Mesothelial cell of epicardium (in vitro differentiated cells): ENCODE data around the gene NR1D2. TPM values are rescaled to one million over a fixed set of nuclear protein-coding genes. Genes with fewer than 3 reads are reported as not detected.
A peak's percentile ranks its signal among the peaks of the same experiment; 100 is the strongest.

Experiments used
- DNase-seq, 2 experiments: peaks; one replicate each; pipeline ENCODE4 v3.0.0; 2021; ENCODE audit warnings: low spot score in 2 of 2; ENCODE audit not compliant: unreplicated experiment in 2 of 2
- H3K27ac Mint-ChIP-seq: 2 replicates; pipeline ENCODE4 v1.8.0; 2021; ENCODE audit warnings: mixed read lengths
- H3K27me3 Mint-ChIP-seq: 2 replicates; pipeline ENCODE4 v1.8.0; 2021; ENCODE audit warnings: low read depth, mixed read lengths
- H3K36me3 Mint-ChIP-seq: 2 replicates; pipeline ENCODE4 v1.8.0; 2021; ENCODE audit warnings: mixed read lengths
- H3K4me1 Mint-ChIP-seq: 2 replicates; pipeline ENCODE4 v1.8.0; 2021; ENCODE audit warnings: mixed read lengths
- H3K4me3 Mint-ChIP-seq: 2 replicates; pipeline ENCODE4 v1.8.0; 2021; ENCODE audit warnings: mild to moderate bottlenecking, moderate library complexity, mixed read lengths
- H3K9me3 Mint-ChIP-seq: 2 replicates; pipeline ENCODE4 v1.8.0; 2021; ENCODE audit warnings: mixed read lengths
- total RNA-seq: library from RNA; stranded (reverse); gene quantifications from 3 replicates; pipeline ENCODE4 v1.2.1, GENCODE V29; 2021
- TF ChIP-seq, protein P1 (sequence below): fragments of 200-600 bp; sonication (generic); IDR thresholded peaks from one replicate; pipeline ENCODE4 v1.5.0; 2021; ENCODE audit warnings: antibody characterized with exemption; ENCODE audit not compliant: unreplicated experiment

Gene NR1D2
- total RNA-seq, 1 donor from 2014 or later, result 29.2 TPM

DNA sequence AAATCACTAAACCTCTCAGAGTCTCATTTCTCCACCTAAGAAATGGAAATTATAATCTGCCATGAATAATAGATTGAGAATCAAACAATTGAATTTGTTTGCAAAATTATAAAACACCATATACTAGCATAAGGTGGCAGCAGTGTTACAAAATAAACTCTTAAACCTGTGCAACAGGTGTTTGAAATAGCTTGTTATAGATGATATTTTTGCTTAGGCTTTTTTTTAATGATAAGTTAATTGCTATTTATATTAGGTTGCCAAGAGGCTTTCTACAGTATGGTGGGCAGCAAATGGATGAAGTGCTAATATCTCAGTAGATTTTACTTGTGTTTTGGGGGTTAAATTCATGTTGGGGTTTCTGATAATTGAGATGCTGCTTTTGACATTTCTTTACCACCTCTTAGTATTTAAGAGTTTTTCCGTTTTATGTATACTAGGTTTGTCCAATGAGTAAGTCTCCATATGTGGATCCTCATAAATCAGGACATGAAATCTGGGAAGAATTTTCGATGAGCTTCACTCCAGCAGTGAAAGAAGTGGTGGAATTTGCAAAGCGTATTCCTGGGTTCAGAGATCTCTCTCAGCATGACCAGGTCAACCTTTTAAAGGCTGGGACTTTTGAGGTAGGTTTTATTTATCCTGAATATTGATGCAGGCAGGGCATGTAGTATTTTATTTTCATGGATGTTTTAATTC is 19.6 kb downstream of the NR1D2 start:
- H3K4me3 Mint-ChIP-seq, result no peak overlapping the region
- no peaks in the 10 kb centered on the region for H3K27me3 Mint-ChIP-seq
- peaks cover 46% of the 10 kb centered on the region for H3K36me3 Mint-ChIP-seq
- TF ChIP-seq, protein P1, sequence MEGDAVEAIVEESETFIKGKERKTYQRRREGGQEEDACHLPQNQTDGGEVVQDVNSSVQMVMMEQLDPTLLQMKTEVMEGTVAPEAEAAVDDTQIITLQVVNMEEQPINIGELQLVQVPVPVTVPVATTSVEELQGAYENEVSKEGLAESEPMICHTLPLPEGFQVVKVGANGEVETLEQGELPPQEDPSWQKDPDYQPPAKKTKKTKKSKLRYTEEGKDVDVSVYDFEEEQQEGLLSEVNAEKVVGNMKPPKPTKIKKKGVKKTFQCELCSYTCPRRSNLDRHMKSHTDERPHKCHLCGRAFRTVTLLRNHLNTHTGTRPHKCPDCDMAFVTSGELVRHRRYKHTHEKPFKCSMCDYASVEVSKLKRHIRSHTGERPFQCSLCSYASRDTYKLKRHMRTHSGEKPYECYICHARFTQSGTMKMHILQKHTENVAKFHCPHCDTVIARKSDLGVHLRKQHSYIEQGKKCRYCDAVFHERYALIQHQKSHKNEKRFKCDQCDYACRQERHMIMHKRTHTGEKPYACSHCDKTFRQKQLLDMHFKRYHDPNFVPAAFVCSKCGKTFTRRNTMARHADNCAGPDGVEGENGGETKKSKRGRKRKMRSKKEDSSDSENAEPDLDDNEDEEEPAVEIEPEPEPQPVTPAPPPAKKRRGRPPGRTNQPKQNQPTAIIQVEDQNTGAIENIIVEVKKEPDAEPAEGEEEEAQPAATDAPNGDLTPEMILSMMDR, result no peak
- no peak overlapping the region for H3K27ac Mint-ChIP-seq
- H3K9me3 Mint-ChIP-seq, result no peaks in the 10 kb centered on the region
- peaks cover 13% of the 10 kb centered on the region for H3K4me1 Mint-ChIP-seq
- no peak for DNase-seq

DNA sequence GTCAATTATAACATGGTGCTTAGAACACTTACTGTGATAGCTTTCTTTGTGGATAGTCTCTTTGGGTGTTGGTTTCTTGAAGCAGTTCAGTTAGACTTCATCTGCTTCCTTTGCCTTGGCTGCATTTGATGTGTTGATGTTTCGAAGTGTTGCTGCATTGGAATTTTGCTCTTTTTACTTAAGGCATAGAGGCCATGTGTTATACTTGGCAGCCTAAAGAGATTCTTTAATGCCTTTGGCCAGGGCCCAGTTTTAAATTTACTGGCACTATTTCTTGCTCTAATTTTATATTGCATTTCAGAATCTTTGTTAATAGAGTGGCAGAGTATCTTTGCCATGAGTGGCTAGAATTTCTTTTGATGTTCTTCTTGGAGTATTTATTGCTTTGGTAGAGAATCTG is 21.2 kb downstream of the NR1D2 start:
- no peaks in the 10 kb centered on the region for H3K27me3 Mint-ChIP-seq
- no peaks in the 10 kb centered on the region for H3K9me3 Mint-ChIP-seq
- no peak for DNase-seq
- peaks cover 38% of the 10 kb centered on the region for H3K36me3 Mint-ChIP-seq
- H3K4me1 Mint-ChIP-seq, result peaks cover 13% of the 10 kb centered on the region
- peak overlapping the region; percentile 4 for H3K27ac Mint-ChIP-seq
- TF ChIP-seq, protein P1, result no peak
- no peak overlapping the region for H3K4me3 Mint-ChIP-seq

DNA sequence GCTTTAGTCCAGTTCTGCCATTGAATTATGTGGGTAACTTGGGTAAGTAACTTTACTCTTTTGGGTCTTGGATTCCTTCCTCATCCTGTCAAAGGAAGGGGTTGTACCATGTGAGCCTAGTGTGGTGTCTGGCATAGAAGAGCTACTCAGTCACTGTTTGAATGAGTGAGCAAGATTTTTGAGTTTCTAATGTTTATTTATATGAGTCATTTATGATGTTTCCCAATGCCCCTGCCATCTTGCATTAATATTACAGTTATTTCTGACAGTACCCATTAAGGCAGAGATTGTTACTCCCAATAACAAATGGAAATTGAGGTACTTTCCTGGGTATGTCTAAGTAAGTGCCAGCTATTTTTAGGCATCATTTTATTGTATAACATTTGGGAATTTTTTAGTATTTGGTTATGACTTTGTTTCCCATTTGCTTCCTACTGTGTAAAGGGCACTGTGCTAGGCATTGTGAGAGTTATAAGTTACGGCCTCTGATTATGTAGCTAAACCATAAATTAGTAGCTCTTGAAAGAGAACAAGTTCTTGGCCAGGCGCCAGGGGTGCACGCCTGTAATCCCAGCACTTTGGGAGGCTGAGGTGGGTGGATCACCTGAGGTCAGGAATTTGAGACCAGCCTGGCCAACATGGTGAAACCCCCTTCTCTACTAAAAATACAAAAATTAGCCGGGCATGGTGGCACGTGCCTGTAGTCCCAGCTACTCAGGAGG is 23.5 kb downstream of the NR1D2 start:
- DNase-seq, result no peak
- Mint-ChIP-seq H3K27me3 (no peaks in the 10 kb centered on the region), H3K4me1 (peaks cover 9% of the 10 kb centered on the region), H3K4me3 (no peak overlapping the region), H3K27ac (no peak overlapping the region), H3K36me3 (peaks cover 19% of the 10 kb centered on the region), H3K9me3 (no peaks in the 10 kb centered on the region)
- TF ChIP-seq, protein P1, result no peak

DNA sequence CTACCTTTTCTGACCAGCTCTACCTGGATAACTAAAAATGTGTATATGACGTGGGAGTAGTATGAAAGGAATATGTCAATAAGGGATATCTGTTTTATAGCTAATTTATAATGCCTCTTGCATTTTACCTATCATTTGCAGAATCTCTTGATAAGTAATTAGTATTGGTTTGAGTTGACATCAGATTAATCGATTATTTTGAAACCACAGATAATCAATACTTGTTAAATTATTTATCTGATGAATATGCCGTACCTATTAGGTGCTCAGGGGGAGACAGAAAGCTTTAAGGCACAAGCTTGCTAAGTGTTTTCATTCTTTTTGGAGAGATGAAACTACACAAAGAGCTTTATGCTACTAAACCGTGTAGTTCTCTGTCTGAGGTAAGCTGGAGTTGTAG is 24.3 kb downstream of the NR1D2 start:
- H3K27ac Mint-ChIP-seq, result no peak overlapping the region
- peaks cover 9% of the 10 kb centered on the region for H3K4me1 Mint-ChIP-seq
- peaks cover 18% of the 10 kb centered on the region for H3K36me3 Mint-ChIP-seq
- no peak for DNase-seq
- no peaks in the 10 kb centered on the region for H3K27me3 Mint-ChIP-seq
- no peak overlapping the region for H3K4me3 Mint-ChIP-seq
- no peaks in the 10 kb centered on the region for H3K9me3 Mint-ChIP-seq
- TF ChIP-seq, protein P1, result no peak

DNA sequence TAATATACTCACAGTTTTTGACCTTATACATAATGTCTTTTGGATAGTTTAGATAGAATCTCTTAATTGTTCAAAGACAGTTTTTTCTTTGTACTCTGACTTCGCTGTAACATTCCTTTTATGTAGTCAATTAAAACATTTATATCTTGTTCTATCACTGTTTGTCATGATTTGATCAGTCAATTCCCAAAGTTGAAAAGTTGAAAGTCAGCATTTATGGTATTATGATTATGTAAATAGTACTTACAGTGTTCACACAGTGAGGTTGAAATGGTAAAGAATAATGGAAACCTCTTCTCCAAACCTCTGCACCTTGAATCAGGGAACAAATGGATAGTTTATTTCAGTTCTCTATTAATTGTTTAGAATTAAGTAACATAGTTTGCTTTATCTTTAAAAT is 26.6 kb downstream of the NR1D2 start:
- Mint-ChIP-seq H3K4me3 (no peak overlapping the region), H3K36me3 (peaks cover 16% of the 10 kb centered on the region), H3K27me3 (no peaks in the 10 kb centered on the region), H3K9me3 (peaks cover 10% of the 10 kb centered on the region), H3K4me1 (peaks cover 3% of the 10 kb centered on the region), H3K27ac (no peak overlapping the region)
- TF ChIP-seq, protein P1, result no peak
- DNase-seq, result no peak
